Renal cortical epithelial cell (primary cell): Measurements from ENCODE around the gene SLC39A1. TPM values are rescaled to one million over a fixed set of nuclear protein-coding genes. Genes with fewer than 3 reads are reported as not detected.

Experiments used
- DNase-seq: peaks from one replicate; pipeline ENCODE4 v3.0.0-alpha.2; 2011; ENCODE audit warnings: low read depth
- total RNA-seq: library from RNA; depleted of rRNA; stranded (reverse); fragments of >200 nt; gene quantifications from 2 replicates; pipeline ENCODE4 v1.2.3, GENCODE V29; 2014

Gene SLC39A1
- total RNA-seq, 1 donor from 2014 or later, result 203 TPM

DNA sequence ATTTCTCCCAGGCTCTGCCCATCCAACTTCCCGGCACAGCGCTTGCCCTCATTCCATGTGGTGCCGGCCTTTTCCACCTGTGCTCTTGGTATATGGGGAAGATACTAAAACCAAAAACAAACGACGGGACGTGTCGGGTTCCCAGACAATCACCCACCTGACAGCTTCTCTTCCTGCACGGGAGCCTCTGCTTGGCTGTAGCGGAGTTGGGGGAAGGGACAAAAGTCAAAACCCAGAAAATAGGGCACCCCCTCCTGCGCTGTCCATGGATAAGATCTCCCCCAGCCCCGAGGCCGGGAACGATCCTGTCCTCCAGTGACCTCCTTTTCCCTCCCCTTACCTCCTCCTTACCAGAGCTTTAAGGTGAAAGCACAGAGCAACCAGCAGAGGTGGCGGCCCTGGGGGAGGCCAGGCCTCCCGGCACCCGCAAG is 13.5 kb upstream of the SLC39A1 start:
- DNase-seq, result no peak

DNA sequence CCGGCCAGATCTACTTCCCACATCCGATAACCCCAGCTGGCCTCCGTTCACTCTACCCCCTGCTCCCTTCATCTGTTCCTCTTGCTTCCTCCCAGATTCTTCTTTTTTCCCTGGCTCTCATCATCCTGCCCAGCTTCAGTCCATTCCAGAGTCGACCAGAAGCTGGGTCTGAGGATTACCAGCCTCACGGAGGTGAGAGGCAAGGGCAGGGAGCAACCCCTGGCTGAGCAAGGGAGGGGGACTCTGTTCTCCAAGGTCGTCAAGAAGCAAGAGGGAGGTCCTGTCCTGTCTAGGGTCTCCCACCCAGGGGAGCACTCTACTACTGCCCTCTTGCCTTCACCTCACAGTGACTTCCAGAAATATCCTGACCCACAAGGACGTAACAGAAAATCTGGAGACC is 10.2 kb upstream of the SLC39A1 start:
- no peak for DNase-seq

DNA sequence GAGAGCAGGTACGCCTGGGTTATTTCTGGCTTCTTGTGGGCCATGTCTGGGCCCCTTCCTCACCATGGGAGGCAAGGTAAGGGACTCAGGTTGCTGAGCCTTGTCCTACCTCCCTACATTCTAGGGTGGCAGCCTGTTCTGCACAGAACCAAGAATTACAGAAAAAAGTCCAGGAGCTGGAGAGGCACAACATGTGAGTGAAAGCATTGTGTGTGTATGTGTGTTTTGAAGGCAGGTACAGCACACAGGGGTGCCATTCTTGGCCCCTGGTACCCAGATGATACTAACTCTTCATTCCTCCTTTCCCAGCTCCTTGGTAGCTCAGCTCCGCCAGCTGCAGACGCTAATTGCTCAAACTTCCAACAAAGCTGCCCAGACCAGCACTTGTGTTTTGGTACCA is 9.7 kb upstream of the SLC39A1 start:
- no peak for DNase-seq

DNA sequence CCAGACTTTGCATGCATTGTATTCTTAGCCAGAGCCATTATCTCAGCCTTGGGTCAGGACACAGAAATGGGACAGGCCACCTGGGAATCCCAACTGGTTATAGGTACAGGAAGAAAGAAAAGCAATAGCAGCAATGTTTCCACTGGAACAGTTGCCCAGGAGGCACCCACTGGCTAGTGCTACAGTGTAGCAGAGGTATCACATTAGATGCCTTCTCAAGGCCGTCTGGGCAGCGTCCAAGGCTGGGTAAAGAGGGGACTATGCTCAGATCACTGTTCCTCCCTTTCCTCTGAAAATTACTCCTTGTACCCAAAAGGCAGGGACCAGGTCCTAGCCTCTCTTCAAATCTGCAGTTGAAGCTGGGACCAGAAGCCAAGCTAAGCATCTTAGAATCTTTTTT is 7.0 kb upstream of the SLC39A1 start:
- DNase-seq, result no peak

DNA sequence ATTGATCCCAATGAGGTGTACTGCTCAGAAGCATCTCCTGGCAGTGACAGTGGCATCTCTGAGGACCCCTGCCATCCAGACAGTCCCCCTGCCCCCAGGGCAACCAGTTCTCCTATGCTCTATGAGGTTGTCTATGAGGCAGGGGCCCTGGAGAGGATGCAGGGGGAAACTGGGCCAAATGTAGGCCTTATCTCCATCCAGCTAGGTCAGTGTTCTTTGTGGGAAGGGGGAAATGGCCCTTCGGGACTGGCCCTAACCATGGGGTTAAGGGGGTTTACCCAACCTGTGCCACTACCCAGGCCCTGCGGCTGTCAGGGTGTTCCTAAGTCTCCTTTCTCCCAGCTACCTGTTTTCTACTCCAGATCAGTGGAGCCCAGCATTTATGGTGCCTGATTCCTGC is 5.6 kb upstream of the SLC39A1 start:
- DNase-seq, result no peak

DNA sequence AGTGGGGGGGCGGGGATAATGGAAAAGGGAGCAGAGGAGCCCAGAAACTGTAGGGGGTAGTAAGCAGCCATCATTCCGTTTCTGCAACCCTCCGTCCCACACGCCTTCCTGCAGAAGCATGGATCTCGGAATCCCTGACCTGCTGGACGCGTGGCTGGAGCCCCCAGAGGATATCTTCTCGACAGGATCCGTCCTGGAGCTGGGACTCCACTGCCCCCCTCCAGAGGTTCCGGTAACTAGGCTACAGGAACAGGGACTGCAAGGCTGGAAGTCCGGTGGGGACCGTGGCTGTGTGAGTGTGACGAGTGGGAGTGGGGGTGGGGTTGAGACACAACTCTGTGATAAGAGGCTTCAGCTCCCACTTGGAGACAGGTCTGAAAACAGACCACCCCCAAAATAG is 5.1 kb upstream of the SLC39A1 start:
- DNase-seq, result no peak

DNA sequence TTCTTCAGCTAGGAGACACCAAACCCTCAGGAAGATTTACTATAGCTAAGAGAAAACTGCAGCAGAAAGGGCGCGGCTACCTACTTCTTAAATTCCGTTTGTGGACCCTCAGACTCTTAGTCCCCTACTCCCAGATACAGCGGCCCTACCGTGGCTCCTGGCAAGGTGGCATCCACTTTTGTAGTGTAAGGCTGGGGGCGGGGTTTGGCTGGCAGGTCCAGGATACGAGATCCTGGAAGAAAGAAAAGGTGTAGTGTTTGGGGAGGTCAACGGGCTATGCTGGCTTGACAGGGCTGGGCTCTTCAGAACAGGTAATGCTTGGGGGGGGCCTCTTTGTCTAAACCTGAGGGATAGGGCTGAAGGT is 4.6 kb upstream of the SLC39A1 start:
- no peak for DNase-seq

DNA sequence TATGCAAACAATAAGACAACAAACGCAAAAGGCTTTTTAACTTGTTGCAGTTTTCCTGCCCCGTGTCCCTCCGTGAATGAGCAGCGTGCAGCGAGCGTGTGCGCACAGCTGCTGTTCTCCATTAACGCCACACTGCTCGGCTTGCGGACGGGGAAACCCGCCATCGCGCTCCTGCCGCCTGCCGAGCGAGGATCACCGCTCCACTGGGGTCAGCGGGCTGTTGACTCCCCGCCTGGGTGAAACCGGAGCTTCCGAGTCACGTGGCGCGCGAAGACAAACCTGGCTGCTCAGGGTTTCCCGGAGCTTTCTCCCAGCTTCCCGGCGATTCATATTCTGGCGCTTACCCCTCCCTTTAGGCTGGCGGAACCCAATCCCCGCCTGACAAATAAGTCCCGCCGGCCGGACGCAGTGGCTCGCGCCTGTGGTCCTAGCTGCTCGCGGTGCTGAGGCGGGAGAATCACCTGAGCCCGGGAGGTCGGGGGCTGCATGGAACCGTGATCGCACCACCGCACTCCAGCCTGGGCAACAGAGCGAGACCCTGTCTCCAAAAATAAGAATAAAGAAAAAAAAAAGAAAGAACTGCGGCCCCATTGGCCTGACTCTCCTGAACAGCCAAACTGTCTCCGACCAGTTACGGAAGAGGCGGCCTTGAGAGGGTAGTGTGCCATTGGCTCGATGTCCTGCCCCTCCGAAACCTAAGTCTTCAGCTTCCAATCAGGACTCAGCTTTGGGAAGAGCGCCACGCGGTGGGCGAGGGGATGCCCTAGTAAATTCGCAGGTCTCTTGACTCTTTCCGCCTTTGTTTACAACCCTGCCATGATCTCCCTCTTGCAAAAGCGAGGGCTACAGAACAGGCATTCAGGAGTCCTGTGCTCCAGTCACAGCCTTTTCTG is 4.0 kb upstream of the SLC39A1 start, which contains the start of gene CREB3L4:
Gene CREB3L4, plus strand, starts transcription at position 796 of the 893 bp plus-strand sequence. CDS start 624 bp downstream, outside the sequence.
- DNase-seq, result peak; percentile 98

DNA sequence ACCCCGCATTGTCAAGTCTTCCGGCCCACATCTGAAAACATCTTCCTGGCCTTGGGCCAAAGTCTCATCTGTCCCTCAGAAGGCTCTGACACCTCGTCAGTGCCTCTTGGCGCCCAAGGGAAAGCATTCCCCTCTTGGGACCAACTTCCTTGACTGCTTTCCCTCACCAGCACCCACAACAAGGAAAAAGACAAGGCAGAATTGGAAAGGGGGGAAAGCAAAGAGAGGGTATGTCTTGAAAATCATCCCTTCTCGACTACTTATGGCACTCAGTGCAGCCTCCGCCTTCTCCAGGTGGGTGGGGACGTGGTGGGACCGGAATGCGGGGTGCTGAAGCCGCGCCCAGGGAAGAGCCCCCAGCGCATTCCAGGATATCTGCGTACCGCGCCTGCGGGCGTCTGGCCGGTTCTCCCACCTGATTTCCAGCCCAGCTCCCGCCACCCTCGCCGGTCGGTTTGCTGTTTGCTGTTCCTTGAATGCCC is 554 bp upstream of the SLC39A1 start:
- DNase-seq, result peak; percentile 47

DNA sequence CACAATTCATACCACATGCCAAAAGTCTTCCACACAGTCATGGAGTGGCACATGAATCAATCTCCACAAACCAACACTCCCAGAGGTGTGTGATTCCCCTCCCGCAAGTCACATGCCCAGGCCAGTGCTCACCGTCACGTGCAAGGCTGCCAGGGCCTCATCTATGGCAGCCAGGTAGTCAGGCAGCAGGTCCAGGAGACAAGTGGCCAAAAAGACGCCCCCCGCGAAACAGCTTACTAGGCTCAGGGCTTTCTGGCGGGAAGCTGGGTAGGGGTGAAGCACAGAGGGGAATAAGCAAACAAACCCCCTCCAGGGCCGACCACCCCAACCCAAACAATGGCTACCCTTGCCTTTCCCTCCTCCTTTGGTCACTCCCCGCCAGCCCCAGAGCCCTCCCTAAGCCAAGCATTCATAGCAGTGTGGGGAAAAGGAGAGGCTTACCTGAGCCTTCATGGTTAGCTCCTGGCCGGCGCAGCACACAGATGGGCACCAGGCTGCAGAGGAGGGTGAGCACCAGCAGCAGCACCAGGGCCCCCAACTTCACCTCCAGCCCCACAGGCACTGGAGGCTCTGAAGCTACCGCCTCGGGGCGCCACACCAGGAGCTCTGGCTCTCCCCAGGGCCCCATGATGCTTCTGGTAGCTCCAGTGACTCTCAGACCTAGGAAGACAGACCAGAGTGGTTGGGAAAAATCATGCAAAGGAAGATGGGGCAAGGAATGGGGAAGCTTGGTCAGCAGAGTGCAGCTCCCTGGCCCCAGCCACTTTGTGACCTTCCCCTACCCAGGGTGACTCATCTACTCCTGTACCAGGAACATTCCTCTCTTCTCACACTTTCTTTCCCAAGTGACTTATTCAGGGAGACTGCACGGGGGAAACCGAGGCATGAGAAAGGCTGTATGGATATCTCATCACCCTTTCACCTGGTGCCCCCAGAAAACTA is 978 bp downstream of the SLC39A1 start:
- peak; percentile 86 for DNase-seq

DNA sequence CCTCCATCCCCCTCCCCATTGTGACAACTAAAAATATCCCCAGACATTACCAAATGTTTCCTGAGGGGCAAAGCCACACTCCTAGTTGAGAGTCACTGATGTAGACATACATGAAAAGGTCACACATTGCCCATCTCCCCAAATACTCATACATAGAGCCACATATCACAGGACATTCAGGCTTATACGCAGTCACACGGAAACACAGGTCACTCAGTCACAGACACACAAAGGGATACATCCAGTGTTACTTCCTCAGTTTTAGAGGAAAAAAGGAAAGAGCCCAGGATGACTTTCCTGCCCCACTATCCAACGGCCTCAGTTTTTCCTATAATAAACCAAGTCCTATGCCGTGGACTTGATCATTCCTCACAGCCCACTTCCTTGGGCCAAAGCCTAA is 1.9 kb downstream of the SLC39A1 start:
- no peak for DNase-seq

DNA sequence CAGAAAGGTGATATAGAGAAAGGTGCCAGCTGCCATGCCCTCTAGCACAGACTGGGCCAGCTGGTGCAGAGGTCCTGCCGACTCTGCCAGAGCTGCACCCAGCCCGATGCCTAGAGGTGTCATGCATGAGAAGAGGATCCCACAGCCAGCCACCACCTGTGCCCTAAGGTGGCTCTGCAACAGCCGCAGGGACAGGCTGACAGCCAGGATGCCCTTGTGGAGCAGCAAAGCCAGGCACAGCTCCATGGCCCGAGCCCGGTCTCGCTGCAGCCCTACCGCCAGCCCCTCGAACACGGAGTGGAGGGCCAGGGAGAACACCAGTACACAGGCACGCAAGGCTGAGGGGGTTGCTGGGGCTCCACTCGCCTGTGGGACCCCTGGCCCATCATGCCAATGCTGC is 3.1 kb downstream of the SLC39A1 start:
- DNase-seq, result no peak

DNA sequence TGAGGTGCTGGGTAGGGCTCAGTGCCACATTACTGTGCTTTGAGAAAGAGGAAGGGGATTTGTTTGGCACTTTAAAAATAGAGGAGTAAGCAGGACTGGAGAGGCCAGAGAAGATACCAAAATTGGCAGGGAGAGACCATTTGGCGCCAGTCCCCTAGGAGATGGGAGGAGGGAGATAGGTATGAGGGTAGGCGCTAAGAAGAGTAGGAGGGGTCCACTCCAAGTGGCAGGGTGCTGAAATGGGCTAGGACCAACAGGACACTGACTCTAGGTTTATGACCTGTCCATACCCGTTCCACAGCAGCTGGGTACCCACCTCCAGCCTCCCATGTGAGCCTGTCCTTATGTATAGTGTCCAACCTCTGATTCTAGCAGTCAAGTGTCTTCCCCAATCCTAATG is 3.9 kb downstream of the SLC39A1 start:
- no peak for DNase-seq

DNA sequence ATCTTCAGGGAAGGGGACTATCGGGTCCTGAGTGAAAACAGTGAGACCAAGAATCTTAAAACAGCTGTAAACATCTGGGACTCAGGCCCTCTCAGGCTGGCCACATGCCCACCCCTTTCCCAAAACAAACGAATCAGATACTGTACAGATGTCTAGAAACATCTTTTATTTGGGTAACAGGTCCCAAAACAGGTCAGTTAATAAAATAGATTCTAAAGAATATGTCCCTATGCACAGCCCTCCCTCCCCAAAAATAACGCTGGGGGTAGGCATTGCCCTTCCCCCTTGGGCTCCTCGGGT is 4.4 kb downstream of the SLC39A1 start:
- DNase-seq, result no peak

DNA sequence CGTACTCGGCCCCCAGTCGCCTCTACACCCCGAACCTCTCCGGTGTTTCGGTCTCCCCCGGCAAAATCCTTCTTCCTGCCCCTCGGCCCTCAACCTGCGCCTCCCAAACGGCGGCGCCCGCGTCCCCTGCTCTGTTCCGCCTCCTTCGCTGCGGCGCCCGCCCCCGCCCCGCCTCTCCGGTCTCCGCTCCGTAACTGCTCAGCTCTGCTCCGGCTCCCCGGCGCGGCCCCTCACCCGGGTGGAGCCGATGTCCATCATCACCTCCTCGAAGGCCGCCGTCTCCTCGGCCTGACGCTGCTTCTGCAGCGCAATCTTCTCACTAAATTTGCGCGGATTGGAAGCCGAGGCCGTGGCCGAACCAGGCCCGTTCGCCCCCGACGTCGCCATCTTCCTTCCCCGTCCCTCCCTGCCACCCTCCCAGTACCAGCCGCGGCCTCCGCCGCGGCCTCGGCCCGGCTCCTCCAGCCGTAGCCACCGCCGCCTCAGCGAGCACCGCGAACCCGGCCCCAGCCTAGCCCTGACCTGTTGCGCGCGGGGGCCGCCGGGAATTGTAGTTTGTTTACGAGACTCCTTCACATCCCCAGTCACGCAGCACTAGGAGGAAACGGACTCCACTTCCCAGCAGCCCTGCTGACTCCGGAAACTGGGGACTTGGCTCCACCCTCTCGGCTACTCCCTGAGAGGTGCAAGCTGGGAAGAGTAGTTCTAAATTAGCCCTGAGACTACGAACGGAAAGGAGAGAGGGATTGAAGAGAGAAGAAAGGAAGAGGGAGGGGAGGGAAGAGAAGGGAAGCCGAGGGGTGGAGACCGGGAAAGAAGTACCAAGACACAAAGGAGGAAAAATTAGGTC is 5.0 kb downstream of the SLC39A1 start, which contains the start of gene CRTC2:
Gene CRTC2, minus strand, starts transcription at position 502 of the 850 bp plus-strand sequence. Its CDS starts 115 bp downstream, at position 387.
- DNase-seq, result peak; percentile 97

DNA sequence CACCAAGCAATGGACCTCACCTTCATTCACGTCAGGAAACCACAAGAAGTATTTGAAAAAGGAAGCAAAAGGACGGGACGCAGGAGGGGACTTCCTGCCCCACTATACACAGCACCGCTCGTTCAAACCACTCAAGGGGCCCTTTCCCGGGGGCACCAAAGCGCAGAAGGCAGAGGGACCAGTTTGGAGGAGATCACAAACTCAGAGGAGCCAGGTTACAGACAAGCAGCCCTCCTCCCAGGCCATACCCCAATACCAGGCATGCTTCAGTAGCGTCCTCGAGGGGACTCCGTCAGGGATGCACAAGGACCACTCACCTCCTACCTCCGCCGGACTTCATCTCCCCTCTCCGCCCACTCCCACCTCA is 5.6 kb downstream of the SLC39A1 start:
- peak; percentile 27 for DNase-seq

DNA sequence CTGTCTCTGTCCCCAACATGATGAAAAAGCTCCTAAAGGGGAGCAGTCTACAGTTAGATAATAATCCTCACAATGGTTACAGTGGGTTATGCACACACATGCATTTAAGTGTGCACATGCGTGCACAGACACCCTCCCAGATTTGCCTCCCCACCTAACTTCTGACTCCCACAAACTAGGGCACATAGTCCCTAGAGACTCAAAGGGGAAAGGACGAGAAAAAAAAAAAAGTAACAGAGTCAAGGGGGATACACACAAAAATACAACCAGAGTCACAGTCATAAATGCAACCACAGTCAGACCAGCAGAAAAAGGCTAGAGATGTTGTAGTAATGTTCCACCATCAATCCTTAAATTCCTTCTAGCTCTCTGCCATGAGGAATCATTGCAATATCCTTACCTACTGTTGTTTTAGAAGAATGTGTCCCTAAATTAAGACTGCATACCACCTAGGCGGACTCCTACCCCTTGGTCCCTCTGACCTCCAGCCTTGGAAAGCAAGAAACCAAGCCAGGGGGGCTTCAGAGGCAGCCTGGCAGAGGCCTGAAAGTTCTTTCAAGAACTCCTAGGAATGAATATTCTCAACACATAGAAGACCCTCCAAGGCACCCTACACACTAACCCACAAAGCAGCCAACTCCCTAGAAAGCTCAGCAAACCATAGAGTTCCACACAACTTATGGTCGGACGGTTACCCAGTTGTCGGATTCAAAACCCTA is 6.2 kb downstream of the SLC39A1 start:
- no peak for DNase-seq

DNA sequence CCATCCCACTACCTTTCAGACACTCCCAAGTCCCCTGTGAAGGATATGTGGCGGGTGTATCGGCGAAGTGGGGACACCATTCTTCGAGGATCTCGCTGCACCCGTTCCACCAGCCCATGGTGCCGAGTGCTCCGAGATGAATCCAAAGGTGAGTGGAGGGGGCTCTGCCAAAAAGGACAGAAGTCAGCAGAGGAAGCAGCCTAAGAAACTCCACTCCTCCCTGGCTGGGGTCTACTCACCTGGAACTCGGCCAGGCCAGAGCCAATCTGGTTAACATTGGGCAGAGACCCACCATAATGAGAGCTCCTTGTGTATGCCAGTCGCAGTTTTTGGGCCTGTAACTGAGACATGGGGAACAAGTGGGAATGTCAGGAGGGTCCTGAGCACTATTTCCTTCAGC is 8.5 kb downstream of the SLC39A1 start:
- DNase-seq, result no peak

DNA sequence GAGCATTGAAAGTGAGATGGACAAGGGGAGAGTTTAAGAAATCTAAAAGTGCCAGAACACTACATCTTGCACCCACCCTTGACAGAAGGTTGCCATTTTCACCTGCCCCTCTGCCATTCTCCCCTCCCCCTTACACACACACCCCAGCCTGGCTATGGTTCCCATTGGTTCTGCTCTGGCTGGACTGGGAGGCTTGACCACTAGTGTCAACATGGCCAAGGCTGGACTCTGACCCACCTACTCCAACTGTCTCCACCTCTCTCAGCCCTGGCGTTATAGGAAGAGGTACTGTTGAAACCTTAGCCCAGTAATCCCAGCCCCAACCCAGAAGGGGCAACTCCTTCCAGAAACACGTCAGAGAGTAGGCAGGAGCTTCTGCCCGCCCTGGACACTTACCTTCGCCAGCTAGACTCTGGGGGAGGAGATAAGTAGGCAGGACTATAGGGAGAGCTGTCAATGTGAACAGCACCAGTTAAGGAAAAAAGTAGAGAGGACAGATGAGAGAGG is 9.4 kb downstream of the SLC39A1 start:
- no peak for DNase-seq

DNA sequence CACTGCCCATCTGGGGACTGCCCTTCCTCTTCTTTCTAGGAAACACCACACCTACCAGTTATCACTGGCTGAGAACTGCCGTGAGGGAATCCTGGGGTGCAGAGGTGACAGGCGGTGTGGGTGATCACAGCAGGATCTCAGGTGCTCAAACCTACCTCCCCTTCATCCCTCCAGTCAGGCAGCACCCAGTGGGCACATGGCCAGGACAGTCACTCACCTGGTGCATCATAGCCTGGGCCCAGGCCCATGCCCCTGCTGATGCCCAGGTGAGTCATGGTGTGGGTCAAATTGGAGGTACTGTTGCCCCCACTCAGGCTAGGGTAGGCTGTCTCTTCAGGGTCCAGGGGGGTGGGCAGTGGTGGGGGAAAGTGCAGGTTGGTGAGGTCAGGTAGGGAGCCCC is 11.5 kb downstream of the SLC39A1 start:
- DNase-seq, result no peak

DNA sequence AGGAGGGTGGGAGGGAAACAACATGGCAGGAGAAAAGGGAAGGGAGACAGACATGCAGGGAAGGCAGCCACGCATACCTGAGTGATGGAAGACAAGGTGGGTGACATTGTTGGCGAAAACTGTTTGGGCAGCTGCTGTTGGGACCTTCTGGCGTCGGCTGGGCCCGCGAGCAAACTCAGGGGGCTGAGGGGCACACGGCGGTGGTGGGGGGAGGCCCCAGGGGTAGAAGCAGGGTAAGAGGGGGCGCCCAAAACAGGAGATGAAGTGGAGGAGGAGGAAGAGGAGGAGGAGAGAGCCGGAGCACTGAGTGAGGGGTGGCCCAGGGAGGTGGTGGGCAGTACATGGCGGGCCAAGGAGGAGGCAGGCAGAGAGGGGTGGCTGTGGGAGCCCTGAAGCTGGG is 12.2 kb downstream of the SLC39A1 start:
- no peak for DNase-seq
